GM21367 (cell line): Measurements from ENCODE around the gene RABL2B.

ENCODE experiments used
- ATAC-seq: cut with Tn5 transposase; IDR thresholded peaks from one replicate; pipeline ENCODE4 v1.9.1; 2021; ENCODE audit not compliant: unreplicated experiment

RABL2B gene

GRCh38 chr22:50723991-50724390, 59.4 kb downstream of the RABL2B start:
- ATAC-seq: no peak

- ATAC-seq: no peak
Observed at GRCh38 chr22:50722716-50723428, 60.6 kb downstream of the RABL2B start.

- no peak for ATAC-seq
Observed at GRCh38 chr22:50722048-50722701, 61.3 kb downstream of the RABL2B start.

- ATAC-seq: no peak
Observed at GRCh38 chr22:50721257-50721844, 62.1 kb downstream of the RABL2B start.

- no peak for ATAC-seq
Observed at GRCh38 chr22:50720301-50721256, 62.9 kb downstream of the RABL2B start.

- ATAC-seq: no peak
Observed at GRCh38 chr22:50719814-50720300, 63.6 kb downstream of the RABL2B start.

- no peak for ATAC-seq
Observed at GRCh38 chr22:50718352-50718709, 65.1 kb downstream of the RABL2B start.

GRCh38 chr22:50717709-50718351, 65.6 kb downstream of the RABL2B start:
- no peak for ATAC-seq
